Measurements from ENCODE around the gene SERGEF. TPM values are rescaled to one million over a fixed set of nuclear protein-coding genes. Genes with fewer than 3 reads are reported as not detected.
A peak's percentile ranks its signal among the peaks of the same experiment; 100 is the strongest.
"Not testable (repeated sequence)": the region's sequence is repeated elsewhere in the genome, so short reads cannot be mapped to it uniquely, and the experiment has no call there.

Gene SERGEF
- total RNA-seq, 1 donor from 2014 or later, result 20.0 TPM

DNA sequence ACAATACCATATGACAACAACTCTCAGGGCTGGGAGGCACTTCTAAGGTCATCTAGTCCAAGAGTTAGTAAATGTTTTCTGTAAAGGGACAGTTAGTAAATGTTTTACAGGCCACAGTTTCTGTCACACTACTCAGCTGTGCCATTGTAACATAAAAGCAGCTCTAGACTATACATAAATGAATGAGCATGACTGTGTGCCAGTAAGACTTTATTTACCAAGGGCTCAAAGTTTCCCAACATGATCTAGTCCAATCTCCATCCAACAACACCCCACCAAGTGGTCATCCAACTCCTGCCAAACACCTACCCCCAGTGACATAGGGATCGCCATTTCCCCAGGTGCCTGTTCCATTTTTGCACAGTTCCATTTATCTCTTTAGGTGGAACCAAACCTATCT is 12.1 kb downstream of the SERGEF start:
- DNase-seq (ENCODE audit: low read depth in 2 of 2), result no peak

DNA sequence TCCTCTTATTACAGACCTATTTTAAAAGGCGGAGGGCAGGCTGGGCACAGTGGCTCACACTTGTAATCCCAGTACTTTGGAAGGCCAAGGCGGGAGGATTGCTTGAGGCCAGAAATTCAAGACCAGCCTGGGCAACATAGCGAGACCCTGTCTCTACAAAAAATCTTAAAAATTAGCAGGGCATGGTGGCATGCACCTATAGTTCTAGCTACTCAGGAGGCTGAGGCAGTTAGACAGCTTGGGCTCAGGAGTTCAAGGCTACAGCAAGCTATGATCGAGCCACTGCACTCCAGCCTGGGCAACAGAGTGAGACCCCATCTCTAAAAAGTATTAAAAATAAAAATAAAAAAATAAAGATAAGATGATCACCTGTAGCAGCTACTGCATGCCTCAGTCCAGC is 12.7 kb downstream of the SERGEF start:
- DNase-seq (ENCODE audit: low read depth in 2 of 2), result not testable (repeated sequence)

DNA sequence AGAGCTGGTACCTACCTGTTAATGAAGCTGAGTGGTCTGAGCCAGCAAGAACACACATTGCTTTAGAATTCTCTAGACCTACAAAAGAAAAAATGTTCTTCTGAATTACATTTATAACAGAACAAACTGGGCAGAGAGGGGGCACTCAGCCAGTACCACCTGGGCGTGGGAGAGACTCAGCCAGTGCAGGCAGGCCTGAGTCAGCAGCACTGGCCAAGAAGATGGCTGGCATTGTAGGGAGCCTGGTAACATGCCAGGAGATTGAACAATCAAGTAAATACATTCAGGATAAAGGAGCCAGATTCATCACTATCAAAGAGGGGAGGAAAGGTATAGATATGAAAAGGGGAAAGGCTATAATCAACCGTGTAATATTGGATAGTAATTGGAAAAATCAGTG is 19.9 kb downstream of the SERGEF start:
- no peak for DNase-seq (ENCODE audit: low read depth in 2 of 2)

DNA sequence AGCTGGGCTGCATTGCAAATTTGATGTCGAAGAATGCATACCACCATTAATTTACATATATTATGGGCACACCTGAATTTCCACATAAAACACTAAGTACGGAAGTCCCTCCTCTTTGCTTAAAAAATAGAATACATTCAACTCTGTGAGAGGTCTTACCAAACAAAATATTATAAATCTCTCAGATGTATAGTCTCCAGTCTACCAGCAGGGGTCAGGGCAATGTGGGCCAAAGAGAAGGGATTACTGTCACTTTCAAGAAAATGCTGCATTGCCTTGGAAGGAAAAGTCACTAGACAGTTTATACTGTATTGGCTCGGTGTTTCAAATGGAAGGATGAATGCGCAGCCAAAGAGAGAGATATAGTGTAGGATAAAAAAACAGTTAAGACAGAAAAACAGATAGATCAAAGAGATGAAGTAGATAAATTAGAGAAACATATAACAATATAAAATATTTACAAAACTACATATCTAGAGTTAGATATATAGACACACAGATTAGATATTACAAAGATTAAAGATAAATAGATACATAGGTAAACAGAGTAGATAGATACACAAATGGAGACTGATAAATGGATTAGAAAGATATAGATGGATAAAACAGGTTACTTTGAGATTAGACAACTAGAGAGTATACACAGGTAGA is 20.9 kb downstream of the SERGEF start:
- peak; percentile 55 to 73 for DNase-seq (ENCODE audit: low read depth in 2 of 2)

DNA sequence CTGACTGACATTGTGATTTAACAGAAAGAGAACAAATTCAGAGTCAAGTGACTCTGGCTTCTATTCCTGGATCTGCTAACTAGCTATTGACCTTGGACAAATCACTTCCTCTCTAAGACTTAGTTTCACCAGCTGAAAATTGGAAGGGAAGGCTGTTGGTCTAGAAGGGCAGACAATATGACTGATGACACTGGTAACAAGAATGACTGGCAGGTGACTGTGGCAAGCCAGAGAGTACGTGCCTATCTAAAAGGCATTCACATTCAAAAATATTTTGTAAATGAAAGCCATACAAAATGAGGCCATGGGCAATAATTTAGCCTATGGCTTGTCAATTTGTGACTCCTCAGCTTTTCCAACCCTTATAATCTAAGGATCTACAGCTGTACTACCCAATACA is 23.5 kb downstream of the SERGEF start:
- peak in 1 of 2 donors; percentile 17 for DNase-seq (ENCODE audit: low read depth in 2 of 2)

DNA sequence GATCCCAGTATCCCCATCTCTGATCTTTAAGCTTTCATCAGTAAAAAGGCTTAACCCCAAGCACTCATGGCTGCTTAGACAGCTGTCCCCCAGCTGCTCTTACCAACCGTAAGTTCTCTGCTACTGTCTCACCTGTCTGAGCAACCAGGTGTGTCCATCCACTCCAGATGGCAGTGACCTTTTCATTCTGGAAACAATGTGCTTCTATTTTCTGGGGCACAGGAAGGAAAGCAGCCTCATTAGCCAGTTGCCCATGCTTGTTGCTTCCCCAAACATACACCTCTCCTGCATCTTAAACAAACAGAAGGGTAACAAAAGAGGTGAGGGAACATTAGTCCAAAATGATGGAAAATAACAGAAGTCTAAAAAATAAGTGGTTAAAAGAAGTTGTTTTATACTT is 24.4 kb downstream of the SERGEF start:
- DNase-seq (ENCODE audit: low read depth in 2 of 2), result no peak

DNA sequence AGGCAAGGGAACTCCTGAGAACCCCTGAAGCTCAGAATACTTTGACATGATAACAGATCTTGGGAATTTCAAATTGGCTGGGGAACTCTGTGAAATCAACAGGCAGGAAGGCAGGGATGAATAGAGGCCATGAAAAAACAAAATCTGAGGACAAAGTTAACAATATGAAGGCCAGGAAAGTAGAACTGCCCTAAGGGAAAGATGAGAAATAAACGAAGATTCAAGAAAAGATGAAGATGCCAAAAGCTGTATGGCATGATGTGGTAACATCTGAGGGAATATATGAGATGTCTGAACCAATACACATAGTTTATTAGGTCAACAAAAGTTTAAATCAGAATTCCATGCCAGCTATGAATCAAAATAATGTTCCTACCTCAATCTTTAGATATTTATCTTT is 25.0 kb downstream of the SERGEF start:
- DNase-seq (ENCODE audit: low read depth in 2 of 2), result no peak

DNA sequence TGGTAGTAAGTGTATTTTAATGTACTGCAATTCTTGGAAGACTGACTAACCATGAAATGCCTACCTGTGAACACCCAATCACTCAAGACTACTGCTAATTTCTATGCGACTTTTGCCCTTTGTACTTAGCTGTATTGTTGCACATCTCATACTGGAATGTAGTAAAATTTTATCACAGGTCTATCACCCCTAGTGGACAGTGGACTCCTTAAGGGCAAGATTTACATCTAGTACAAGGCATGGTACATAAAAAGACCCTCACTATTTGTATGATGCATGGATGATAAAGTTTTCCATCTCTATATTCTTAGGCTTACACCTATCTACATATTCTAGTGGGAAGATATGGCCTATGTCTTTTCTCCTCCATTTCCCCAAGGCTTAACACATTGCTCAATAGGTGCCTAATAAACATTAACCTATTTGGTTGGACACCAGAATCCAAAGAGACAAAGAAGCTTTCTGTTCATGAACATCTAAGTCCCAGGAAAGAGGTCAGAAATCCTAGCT is 26.1 kb downstream of the SERGEF start:
- DNase-seq (ENCODE audit: low read depth in 2 of 2), result no peak

DNA sequence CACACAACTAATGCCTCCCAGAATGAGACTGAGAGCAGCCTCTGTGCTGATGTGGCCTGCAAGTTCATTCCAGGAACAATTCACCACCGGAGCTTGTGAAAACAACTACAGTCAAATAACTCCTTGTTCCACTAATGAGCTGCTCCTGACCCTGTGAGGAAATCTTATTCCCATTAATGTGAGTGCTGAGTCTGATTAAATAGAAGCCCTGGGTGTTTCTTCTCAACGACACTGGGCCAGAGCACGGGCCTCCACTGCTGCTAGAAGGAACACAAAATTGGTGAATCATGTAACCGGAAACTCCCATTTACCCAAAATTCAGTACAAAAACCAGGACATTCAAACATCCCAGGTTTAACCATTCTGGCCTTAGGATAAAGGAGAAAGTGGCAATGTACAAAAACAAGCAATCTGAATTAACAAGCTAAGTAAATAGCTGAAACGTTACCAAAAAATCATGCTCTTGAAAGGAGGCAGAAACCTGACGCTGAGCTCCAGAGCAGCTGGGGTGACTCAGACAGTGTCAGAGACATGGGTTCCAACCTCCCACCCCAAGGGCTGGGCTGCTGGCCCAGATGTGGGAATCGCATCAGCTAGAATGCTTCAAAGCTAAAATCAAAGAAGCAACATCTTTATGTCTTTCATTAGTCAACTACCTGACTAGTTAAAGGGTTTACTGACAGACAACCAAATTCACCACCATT is 26.7 kb downstream of the SERGEF start:
- DNase-seq (ENCODE audit: low read depth in 2 of 2), result no peak

DNA sequence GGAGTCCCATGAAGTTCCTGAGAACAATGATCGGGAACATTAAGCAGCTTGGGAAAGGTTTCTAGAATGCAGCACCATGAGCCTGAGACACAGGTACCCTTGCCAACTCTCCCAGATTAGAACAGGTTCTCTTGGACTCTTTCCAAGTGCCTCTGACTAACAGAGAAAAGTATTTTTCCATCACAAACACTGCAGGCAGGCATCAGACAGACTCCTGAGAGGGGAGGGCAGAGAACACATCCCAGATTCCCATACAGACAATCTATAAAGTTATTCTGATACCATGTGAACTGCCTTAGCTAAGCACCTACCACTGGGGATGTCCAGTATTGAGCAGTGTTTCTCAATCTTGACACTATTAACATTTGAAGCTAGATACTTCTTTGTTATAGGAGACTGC is 27.3 kb downstream of the SERGEF start:
- peak in 1 of 2 donors; percentile 66 for DNase-seq (ENCODE audit: low read depth in 2 of 2)

DNA sequence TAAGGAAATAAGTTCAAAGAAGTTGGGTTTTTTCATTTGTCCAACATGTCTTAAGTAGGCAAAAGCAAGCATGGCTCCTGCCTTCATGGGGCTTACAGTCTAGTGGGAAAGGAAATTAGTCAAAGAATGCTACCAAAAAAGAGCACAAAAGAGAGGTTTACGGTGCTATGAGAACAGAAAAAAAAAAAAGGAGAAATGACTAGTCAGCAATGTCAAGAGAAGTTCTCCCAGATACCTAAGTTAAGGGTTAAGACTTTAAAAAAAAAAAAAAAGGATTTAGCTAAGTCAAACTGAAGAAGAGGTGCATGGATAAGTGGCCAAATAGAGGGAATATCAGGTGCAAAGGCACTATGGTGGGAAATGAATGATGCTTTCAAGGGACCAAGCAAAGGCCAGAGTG is 29.3 kb downstream of the SERGEF start:
- DNase-seq (ENCODE audit: low read depth in 2 of 2), result no peak

DNA sequence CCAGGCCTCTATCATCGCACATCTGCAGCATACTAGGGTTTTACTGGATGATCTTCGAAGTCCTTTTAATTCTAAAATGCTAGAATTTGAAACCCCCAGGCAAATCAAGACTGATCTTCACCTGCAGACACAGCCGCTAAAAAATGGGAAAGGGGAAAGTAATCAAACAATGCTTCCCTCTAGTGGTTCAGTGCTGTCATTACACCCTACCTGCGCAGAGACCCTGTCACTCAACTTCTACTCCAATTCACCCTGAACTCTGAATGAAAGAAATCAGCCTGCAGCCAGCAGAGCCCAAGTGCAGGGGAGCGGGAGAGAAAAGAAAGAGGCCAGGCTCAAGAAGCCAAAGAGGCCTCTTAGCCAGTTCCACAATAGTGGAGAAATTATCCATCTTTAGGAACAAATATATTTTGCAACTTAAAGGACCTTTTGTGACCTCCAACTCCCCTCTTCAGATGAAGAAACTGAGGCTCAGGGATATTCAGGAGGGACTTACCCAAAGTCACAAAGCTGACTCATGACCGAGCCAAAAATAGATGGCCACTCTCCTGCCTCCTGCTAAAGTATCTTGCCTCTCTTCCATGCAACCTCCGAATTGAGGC is 33.0 kb downstream of the SERGEF start:
- DNase-seq (ENCODE audit: low read depth in 2 of 2), result peak; percentile 33 to 48

DNA sequence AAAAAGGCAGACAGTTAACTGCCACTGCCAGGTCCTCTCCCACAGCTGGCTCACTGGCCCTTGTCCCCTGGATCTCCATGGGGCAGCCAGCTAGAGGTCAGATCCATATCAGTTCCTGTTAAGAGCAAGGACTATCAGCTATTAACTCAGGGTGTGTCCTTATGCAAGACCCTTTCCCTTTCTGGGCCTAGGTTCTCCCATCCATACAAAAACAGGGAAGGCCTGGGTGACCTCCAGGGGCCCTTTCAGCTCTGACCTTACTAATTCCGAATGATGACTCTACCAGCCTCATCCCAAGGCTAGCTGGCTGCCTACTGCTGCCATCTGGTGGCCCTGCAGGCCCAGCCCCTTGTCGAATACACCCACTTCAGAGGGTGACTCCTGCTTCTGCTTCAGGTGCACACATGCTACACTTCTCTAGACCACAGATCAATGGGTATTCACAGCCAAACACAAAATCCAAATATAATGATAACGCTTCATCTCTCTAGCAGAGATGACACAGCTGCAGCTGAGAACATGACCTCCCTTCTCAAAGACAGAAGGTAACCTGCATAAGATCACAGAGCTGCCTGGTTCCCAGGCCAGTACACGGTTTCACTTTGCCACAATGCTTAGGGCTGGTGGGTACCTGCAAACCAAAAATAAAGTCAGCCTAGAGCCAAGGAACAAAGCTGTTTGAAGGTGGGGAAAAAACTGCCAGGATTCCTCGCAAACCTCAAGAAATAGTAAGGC is 34.1 kb downstream of the SERGEF start:
- DNase-seq (ENCODE audit: low read depth in 2 of 2), result peak; percentile 58 to 67

DNA sequence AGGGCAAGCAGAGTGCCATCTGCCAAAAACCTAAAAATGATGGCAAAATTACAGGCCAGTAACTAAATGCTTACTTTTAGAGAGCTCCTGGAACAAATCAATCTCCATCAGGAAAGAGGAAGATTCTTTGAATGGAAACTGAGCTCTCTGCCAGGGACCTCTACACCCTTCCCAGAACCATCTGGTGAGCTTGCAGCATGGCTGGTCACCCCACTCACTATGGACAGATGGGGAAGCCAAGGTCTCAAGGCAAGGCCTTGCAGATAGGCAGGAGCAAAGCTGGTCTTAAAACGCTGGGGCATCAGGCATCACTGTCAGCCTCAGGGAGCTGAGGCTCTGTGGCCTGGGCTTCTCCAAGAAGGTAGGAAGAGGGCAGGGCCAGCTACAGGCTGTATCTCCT is 36.2 kb downstream of the SERGEF start:
- no peak for DNase-seq (ENCODE audit: low read depth in 2 of 2)

DNA sequence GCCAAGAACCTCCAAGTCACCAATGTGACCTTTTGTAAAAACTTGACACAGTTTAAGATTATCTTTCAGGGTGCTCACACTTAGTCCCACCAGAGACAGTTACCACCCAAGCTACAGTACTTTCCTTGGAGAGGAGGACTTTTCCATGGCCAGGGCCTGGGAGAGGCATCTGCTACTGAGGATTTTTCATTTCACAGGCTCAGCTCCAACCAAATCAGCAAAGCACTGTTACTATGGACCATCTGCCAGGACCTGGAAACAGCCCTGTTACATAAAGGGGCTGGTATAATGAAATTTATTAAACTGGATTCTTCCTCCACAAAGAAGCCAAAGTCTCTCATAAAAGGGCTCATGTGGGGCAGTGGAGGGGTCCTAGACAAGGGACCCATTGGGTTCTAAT is 38.6 kb downstream of the SERGEF start:
- DNase-seq (ENCODE audit: low read depth in 2 of 2), result no peak

DNA sequence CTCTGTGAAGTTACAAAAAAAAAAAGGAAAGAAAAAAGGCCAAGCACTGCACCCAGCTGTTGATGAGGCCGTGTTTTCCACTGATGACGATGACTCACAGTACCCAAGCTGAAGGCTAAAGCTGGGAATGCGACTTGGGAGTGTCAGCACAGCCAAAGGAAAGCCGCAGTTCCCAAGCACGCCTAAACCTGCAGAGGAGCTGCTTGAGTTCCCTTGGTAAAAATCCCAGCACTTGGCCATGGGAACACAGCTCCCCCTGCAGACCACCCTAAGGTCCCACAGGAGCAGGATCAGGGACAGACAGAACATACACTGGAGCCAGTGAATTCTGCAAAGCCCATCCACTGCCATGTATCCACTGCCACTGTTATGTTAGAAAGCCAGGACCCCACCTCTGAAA is 39.9 kb downstream of the SERGEF start:
- peak; percentile 57 to 58 for DNase-seq (ENCODE audit: low read depth in 2 of 2)

DNA sequence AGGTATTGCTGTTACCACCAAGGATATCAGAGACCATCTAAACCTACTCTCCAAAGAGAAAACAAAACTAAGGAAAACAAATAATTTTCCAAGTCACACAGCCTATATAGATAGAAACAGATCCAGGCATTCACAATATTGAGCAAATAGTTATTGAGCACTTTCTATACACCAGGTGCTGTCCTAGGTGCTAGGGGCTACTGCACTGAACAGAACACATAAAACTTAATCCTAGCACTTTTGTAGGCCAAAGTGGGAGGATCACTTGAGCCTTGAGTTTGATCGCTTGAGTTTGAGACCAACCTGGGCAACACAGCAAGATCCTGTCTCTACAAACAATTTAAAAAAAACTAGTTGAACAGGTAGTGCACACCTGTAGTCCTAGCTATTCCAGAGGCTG is 44.6 kb downstream of the SERGEF start:
- DNase-seq (ENCODE audit: low read depth in 2 of 2), result no peak

DNA sequence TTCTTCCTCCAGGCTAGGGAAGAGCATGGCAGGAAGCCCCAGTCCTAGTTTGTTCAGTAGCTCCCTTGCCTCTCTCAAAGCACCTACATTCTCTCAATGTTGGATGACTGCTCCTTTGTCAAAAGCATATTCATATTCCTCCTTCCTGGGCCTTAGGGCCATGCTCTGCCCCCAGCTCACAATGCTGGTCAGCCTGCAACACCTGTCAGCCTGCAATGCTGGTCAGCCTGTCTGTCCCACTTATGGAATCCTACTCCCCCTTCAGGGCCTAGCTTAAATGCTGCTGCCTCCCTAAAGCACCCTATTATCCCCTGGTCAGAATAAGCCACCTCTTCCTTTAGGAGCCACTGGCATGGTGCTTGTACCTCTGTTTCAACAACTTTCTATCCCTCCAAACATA is 45.2 kb downstream of the SERGEF start:
- DNase-seq (ENCODE audit: low read depth in 2 of 2), result no peak

DNA sequence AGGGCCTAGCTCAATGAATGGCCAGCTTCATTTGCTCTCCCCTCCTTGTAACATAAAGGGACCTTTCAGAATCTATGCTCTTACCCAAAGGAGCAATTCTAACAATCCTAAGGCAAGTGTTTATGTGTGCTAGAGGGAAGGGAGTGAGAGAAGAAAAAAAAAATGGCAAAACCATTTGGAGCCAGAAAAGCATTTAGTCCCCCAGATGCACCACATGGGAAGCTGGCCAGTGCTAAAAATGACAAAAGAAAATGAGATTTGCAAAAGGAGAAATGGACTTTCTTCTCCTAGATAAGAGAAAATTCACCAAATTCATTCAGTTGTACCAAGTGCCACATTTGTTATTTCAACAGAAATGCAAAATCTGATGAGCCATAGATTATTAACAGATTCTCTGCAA is 52.8 kb downstream of the SERGEF start:
- no peak for DNase-seq (ENCODE audit: low read depth in 2 of 2)

DNA sequence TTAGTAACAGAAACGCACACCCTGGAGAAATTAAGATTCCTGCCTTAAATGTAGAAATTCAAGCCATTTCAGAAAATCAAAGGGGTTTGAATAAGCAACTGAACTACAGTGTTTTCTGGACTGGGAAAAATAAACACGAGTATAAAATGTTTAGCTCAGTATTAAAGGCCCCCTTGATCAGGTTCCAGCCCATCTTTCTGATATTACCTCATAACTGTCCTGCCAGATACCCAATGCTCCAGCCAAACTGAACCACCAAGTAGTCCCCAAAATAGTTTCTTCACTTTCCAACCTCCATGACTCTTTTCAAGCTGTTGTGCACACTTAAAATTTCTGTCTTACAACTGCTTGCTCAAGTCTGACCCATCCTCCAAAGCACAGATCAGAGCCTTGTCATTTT is 54.4 kb downstream of the SERGEF start:
- DNase-seq (ENCODE audit: low read depth in 2 of 2), result no peak

DNA sequence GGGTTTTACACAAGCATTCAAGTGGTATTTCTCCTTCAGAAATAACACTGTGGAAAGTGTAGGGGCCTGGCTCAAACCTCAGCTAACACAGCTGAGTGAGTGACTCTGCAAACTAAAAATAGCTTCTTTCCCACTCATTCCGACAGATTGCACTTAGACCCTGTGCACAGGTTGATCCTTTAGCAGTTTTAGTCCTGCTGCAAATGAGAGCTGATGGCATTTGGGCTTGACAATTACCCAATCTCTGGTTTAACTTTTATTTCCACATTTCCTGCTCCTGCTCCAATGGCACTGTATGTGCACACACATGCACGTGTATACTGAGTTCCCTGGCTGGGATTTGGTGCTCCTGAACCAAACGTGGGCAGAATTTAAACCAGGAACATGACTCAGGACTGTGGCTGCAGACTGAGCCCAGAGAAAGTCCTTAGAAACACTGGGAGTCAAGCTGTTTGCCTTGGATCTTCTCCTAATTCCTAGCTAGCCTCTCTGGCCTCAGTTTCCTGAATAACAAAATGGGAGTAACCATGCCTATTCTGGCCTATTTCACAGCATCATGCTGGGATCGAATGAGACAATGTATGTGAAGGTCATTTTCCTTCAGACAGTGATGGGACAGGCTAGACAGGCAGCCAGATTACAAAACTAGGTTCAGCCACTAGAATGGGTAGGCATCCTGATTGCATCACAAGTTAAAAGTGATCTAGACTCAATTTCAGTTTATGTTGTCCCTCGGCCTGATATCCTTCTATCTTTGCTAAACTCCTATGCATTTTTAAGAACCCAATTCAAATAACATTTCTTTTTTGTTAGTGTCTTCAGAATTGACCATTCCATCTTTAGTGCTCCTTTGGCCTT is 58.2 kb downstream of the SERGEF start:
- no peak for DNase-seq (ENCODE audit: low read depth in 2 of 2)

All from lung microvascular endothelial cell (primary cell).